HG03439 (cell line): ENCODE results near the gene SBF2.

Experiments used
- ATAC-seq: cut with Tn5 transposase; IDR thresholded peaks from one replicate; pipeline ENCODE4 v1.9.1; 2021; ENCODE audit warnings: mild to moderate bottlenecking, moderate library complexity; ENCODE audit not compliant: unreplicated experiment

SBF2 gene

GRCh38 chr11:9827708-9828107 lies 466.3 kb downstream of the SBF2 start:
- no peak for ATAC-seq

DNA sequence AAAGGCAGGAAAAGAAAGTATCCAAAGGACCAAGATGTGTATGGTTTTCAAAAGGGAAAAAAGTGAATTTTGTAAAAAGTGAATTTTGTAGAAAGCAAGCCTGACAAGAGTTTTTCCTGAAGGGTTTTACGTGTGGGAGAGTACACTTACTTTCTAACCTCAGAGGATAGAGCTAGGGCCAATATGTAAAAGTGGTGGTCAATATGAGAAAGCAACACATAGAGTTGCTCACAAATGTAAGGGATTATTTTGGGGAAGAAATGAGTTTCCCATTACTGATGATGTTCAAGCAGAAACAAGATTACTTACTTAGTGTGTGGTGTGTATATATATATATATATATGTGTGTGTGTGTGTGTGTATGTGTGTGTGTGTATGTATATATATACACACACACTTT lies 467.6 kb downstream of the SBF2 start:
- ATAC-seq: no peak

GRCh38 chr11:9825895-9826294 lies 468.1 kb downstream of the SBF2 start:
- no peak for ATAC-seq

GRCh38 chr11:9825315-9825714 lies 468.7 kb downstream of the SBF2 start:
- no peak for ATAC-seq

DNA sequence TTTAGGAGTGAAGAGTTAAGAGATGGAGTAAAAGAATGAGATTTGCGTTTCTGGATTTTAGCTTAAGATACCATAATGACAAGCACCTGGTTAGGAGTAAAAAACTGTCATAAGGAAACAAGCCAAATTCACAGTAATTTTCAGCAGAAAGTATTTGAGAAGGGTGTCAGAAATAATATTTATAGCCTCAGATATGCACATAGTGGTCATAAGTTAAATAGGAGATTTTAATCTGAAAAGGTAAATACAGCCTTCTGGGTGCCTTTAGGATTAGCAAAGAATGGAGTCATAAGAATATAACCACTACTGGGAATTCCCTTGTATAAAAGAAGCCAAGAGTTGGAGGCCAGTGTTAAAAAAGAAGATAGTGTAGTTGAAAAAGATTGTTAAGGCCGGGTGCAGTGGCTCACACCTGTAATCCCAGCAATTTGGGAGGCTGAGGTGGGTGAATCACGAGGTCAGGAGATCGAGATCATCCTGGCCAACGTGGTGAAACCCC lies 470.1 kb downstream of the SBF2 start:
- no peak for ATAC-seq

GRCh38 chr11:9823439-9823838 lies 470.6 kb downstream of the SBF2 start:
- ATAC-seq: no peak

DNA sequence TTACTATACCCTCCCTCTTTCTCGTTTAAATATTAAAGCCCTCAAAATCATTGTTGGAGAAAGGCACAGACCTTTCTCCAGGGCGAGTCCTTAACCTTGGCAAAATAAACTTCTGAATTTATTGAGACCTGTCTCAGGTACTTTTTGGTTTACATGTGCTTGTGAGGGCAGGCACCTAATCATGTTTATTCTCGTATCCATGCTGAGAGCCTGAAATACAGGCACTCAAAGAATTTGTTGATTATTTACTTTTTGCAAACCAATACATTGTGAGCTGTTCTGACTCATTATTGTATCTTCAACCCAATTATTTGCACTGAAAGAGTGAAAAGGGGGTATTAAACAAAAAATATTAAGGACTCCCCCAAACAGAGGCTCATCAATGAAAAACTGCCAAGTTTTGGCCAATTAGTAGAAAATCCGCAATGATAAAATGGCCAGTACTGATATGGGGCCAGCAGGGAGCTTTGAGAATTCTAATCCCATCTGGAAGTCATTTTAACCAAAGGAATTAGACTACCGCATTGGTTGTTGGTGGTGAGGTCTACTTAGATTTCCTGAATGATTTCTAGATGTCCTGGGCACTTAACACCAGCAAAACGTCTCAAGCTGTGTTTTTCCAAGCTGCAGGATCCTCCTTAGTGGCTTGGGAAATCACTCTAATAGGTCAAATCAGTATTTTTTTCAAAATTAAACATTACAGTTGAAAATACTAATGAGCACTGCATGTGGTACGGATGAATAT lies 472.8 kb downstream of the SBF2 start:
- no peak for ATAC-seq

DNA sequence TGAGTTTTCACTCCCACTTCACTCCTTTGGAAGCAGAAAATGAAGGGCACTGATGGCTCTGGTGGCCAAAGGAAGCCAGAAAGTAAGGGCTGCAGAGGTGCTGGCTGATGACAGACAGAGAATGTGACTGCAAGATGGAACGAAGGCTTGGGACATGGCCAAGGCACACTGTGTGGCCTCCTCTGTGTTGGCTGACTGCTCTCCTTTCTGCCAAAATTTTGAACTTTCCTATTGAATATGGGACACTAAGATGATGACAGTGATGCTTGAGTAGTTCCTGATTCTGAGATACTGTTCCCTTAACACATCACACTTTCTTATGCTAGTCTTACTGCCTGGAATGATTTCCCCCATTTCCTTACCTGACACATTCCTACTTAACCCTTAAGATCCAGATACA lies 473.8 kb downstream of the SBF2 start:
- ATAC-seq: no peak

GRCh38 chr11:9817191-9817590 lies 476.8 kb downstream of the SBF2 start:
- ATAC-seq: no peak

GRCh38 chr11:9815486-9816136 lies 478.4 kb downstream of the SBF2 start:
- no peak for ATAC-seq

DNA sequence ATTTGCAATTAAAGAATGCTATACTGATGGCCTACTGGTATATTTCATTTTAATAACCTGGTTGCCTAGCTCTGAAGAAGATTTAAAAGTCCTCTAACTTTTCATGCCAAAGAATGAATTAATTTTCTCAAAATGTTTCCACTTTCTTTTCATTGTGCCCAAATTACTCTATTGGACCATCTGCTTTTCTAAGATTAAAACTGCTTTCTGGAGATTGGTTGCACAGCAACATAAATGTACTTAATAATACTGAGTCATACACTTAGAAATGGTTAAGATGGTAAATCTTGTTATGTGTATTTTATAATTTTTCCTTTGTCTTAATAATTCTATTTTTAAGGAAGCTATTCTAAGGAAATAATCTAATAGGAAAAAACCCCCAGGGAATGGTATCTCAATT lies 479.9 kb downstream of the SBF2 start:
- ATAC-seq: no peak

DNA sequence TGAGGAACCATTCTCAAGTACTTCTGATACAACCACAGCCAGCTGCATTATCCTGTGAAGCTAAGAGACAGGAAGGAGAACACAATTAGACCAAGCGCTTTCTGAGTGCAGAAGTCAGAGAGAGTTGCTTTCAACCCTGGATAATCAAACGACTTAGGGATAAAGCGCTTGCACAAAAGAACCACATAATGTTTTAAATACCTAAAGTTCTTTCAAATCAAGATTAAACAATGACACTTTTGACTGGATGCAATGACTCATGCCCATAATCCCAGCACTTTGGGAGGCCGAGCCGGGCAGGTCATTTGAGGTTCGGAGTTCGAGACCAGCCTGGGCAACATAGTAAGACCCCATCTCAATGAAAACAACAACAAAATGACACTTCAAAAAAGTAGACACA lies 485.1 kb downstream of the SBF2 start:
- no peak for ATAC-seq

DNA sequence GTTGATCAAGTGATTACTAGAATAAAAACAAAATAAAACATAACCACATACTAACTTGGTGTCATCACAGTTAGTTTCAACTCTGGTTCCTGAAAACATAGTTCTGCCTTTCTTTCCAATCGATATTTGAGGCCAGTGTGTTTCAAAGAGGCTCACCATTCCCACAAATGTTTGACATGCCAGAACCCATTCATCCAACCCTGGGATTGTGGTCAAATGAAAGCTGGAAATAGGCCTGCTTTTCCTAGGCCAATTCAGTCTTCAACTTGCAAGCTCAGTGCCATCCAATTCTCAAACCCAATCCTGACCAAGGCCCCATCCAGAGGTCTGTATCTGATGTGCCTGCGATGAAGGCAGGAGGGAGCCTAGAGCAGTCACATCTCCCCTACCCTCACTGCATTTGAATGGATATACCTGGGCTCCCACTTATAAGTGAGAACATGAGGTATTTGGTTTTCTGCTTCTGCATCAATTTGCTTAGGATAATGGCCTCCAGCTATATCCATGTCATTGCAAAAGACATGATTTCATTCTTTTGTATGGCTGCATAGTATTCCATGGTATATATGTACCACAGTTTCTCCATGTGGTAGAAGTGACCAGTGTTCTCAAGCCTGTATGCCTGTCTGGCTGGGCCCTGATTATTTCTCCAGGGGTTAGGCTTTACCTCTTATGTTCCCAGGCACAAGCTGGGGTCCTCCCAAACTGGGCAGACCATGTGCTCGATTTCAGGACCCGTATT lies 486.9 kb downstream of the SBF2 start:
- no peak for ATAC-seq

DNA sequence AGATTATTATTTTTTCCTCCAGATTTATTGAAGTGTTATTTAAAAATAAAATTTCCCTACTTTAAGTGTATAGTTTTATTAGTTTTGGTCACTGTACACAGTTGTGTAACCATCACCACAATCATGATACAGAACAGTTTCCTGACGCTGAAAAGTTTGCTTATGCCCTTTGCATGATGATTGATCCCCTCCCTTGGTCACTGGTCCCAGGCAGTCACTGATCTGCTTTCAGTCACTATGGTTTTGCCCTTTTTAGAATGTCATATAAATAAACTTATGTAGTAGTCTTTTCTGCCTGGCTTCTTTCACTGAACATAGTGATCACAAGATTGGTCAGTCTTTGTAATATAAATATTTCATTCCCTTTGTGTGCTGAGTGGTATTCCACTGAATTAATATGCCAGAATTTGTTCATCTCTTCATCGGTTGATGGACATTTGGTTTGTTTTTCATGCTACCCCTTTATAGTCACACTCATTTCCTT lies 489.6 kb downstream of the SBF2 start:
- no peak for ATAC-seq

- no peak for ATAC-seq
These were observed 490.2 kb downstream of the SBF2 start for GRCh38 chr11:9803685-9804418.

- no peak for ATAC-seq
These were observed 491.6 kb downstream of the SBF2 start for GRCh38 chr11:9802291-9802861.

- ATAC-seq: no peak
These were observed 494.1 kb downstream of the SBF2 start for GRCh38 chr11:9799886-9800285.

DNA sequence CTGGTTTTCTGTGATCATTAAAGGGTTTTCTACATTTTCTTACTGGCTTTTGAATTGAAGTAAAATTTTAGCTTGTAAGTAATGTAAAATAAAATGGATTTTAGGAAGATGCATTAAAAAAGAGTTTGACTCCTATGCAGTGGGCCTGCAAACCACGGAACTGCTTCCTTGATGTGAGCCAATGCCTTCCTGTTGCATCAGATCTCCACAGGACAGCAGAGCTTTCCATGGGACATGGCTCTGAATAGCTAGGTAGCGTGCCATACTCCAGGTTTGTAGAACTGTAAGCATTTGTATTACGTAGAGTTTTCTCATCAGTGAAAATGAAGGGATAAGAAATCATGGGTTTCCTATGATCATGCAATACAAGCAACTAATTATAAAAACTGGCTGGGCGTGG lies 496.7 kb downstream of the SBF2 start:
- no peak for ATAC-seq

- no peak for ATAC-seq
These were observed 497.2 kb downstream of the SBF2 start for GRCh38 chr11:9796854-9797253.

DNA sequence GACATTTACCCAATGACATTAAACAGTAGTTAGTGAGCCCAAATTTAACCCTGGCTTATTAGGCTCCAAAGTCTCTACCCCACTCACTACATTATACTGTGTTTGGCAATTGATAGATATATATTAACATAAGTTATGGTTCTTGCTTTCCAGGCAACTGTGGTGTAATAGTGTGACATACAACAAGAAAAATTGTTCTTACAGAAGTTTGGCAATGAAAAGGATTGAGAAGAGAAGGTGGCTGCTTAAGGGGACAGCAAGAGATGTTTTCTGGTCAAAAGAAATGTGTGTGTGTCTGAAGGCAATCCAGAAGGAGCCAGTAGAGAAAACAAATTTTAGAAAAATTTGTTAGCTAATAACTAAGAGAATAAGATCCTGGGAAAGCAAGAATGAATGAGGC lies 497.8 kb downstream of the SBF2 start:
- no peak for ATAC-seq

DNA sequence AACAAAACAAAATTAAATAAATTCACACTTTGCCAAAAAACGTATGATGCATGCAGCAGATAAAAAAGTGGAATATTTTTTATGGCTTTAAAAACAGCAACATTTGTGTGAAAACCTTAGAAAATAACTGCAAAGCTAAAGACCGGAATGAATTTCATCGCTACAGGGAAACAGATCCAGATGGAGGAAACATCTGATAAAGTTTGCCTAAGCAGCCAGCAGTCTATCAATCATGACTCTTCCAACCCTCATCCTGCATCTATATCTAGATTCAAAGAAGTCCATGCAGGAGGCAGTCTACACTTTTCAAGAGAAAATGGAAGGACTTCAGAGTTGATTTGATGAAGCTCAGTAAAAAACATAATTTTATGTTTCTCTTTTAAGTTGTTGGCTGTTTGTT lies 503.3 kb downstream of the SBF2 start:
- ATAC-seq: no peak
